ENCODE measurements around the gene CERS4. TPM values are rescaled to one million over a fixed set of nuclear protein-coding genes. Genes with fewer than 3 reads are reported as not detected.

The CERS4 gene
- total and polyA plus RNA-seq, 2 donors (not counting 3 experiments of a cell fraction or from before 2014, with no cell fraction given), result 4.9 to 7.7 TPM

GRCh38 chr19:8248348-8249328 is 39.5 kb downstream of the CERS4 start:
- no peaks in the 10 kb centered on the region for H3K36me3 ChIP-seq (ENCODE audit: control insufficient read depth in 2 of 2, extremely low read depth in 1 of 2, insufficient read depth in 2 of 2, low read length in 2 of 2)
- no peak overlapping the region for H3K4me3 ChIP-seq (replicated peaks in 1 of 3; ENCODE audit: insufficient read depth in 1 of 3, low read depth in 1 of 3, low read length in 3 of 3)
- TF ChIP-seq GATA2 (IDR thresholded peaks at IDR 0.05; ENCODE audit: insufficient read depth, insufficient read length, low read depth, low read length) (no peak), MAX (IDR thresholded peaks at IDR 0.05; ENCODE audit: insufficient read depth, insufficient read length) (no peak), MYC (IDR thresholded peaks at IDR 0.05; ENCODE audit: low read depth, low read length) (no peak), POLR2A (IDR thresholded peaks at IDR 0.05; ENCODE audit: low read depth, low read length) (no peak), EZH2 (IDR thresholded peaks at IDR 0.05; ENCODE audit: borderline replicate concordance, low read depth, low read length, severe bottlenecking) (no peak)
- no peaks in the 10 kb centered on the region for H3K9me1 ChIP-seq (replicated peaks; ENCODE audit: control insufficient read depth, extremely low read depth, insufficient read depth, low read length)
- ChIA-PET CTCF (interaction anchor here (9.2 kb wide), 1 partner anchor 305 kb away, joined by 101 read pairs; the partner anchor contains the start of gene TIMM44), POLR2A (interaction anchor here (0.7 kb wide), 1 partner anchor 90 kb away, joined by 6 read pairs; no protein-coding TSS in a partner anchor)
- H3K9me3 ChIP-seq (replicated peaks; ENCODE audit: control insufficient read depth, insufficient read depth, low read length), result no peaks in the 10 kb centered on the region
- no peak overlapping the region for H3K4me2 ChIP-seq (ENCODE audit: insufficient read depth, low read length)
- BruUV-seq (replicated peaks), result no TSS peak
- H4K20me1 ChIP-seq (replicated peaks; ENCODE audit: control insufficient read depth, extremely low read depth, insufficient read depth, low read length), result no peaks in the 10 kb centered on the region
- H3K79me2 ChIP-seq (ENCODE audit: control insufficient read depth, insufficient read depth, low read length), result no peaks in the 10 kb centered on the region
- no peaks in the 10 kb centered on the region for H3K4me1 ChIP-seq (ENCODE audit: control insufficient read depth, extremely low read depth, insufficient read depth, low read length)
- intact Hi-C loops (cut with micrococcal nuclease) (no loop called here), dilution Hi-C loops (cut with MboI; ENCODE audit: extremely low pct_ligation_motif_present, low sequenced_read_pairs) (no loop called here)
- FAIRE-seq (no peak), DNase-seq (ENCODE audit: low read depth, low spot score) (no peak)
- H3K9ac ChIP-seq (replicated peaks; ENCODE audit: extremely low read depth, insufficient read depth, low read length), result no peak overlapping the region
- H2AFZ ChIP-seq (ENCODE audit: low read depth, low read length), result no peak overlapping the region
- H3K27me3 ChIP-seq (ENCODE audit: control insufficient read depth in 2 of 2, insufficient read depth in 2 of 2, low read length in 2 of 2), result no peaks in the 10 kb centered on the region
- no peak overlapping the region for H3K27ac ChIP-seq (ENCODE audit: insufficient read depth, low read depth, low read length)

- no peak for DNase-seq (ENCODE audit: low read depth, low spot score)
- dilution Hi-C loops (cut with MboI; ENCODE audit: extremely low pct_ligation_motif_present, low sequenced_read_pairs), result no loop called here
- Histone ChIP-seq H3K4me3 (replicated peaks in 1 of 3; ENCODE audit: insufficient read depth in 1 of 3, low read depth in 1 of 3, low read length in 3 of 3) (no peak overlapping the region), H3K9ac (replicated peaks; ENCODE audit: extremely low read depth, insufficient read depth, low read length) (no peak overlapping the region), H3K9me1 (replicated peaks; ENCODE audit: control insufficient read depth, extremely low read depth, insufficient read depth, low read length) (no peaks in the 10 kb centered on the region), H3K79me2 (ENCODE audit: control insufficient read depth, insufficient read depth, low read length) (no peaks in the 10 kb centered on the region), H3K36me3 (ENCODE audit: control insufficient read depth in 2 of 2, extremely low read depth in 1 of 2, insufficient read depth in 2 of 2, low read length in 2 of 2) (no peaks in the 10 kb centered on the region), H3K9me3 (replicated peaks; ENCODE audit: control insufficient read depth, insufficient read depth, low read length) (no peaks in the 10 kb centered on the region), H2AFZ (ENCODE audit: low read depth, low read length) (no peak overlapping the region), H3K4me1 (ENCODE audit: control insufficient read depth, extremely low read depth, insufficient read depth, low read length) (no peaks in the 10 kb centered on the region), H3K4me2 (ENCODE audit: insufficient read depth, low read length) (no peak overlapping the region), H3K27me3 (ENCODE audit: control insufficient read depth in 2 of 2, insufficient read depth in 2 of 2, low read length in 2 of 2) (no peaks in the 10 kb centered on the region), H3K27ac (ENCODE audit: insufficient read depth, low read depth, low read length) (no peak overlapping the region), H4K20me1 (replicated peaks; ENCODE audit: control insufficient read depth, extremely low read depth, insufficient read depth, low read length) (no peaks in the 10 kb centered on the region)
- TF ChIP-seq POLR2AphosphoS5 (IDR thresholded peaks at IDR 0.05; ENCODE audit: insufficient read depth, low read depth, low read length), result no peak
- no peak for TF ChIP-seq MYC (IDR thresholded peaks at IDR 0.05; ENCODE audit: low read depth, low read length)
- TF ChIP-seq MAX (IDR thresholded peaks at IDR 0.05; ENCODE audit: insufficient read depth, insufficient read length), result no peak
- TF ChIP-seq JUN (IDR thresholded peaks at IDR 0.05; ENCODE audit: borderline replicate concordance, insufficient read depth, insufficient read length, low read depth), result no peak
- TF ChIP-seq POLR2A (IDR thresholded peaks at IDR 0.05; ENCODE audit: low read depth, low read length), result no peak
- no peak for TF ChIP-seq FOS (IDR thresholded peaks at IDR 0.05; ENCODE audit: borderline replicate concordance, insufficient read depth, low read length)
- no peak for TF ChIP-seq EZH2 (IDR thresholded peaks at IDR 0.05; ENCODE audit: borderline replicate concordance, low read depth, low read length, severe bottlenecking)
- TF ChIP-seq CTCF (IDR thresholded peaks at IDR 0.05; ENCODE audit: extremely low read depth in 1 of 2, insufficient read depth in 1 of 2, low read depth in 1 of 2, low read length in 2 of 2), result no peak
- ChIA-PET CTCF (interaction anchor here (5.8 to 9.2 kb wide), 2 partner anchors 92 to 306 kb away, joined by 101 to 117 read pairs; partner anchors contain the start of gene TIMM44), POLR2A (no interaction called here)
- intact Hi-C loops (cut with micrococcal nuclease), result no loop called here
- BruUV-seq (replicated peaks), result no TSS peak
- no peak for FAIRE-seq
Observed at GRCh38 chr19:8250596-8250995, 41.4 kb downstream of the CERS4 start.
